ENCODE results near the gene ILDR2. TPM values are rescaled to one million over a fixed set of nuclear protein-coding genes. Genes with fewer than 3 reads are reported as not detected.

The ILDR2 gene, protein sequence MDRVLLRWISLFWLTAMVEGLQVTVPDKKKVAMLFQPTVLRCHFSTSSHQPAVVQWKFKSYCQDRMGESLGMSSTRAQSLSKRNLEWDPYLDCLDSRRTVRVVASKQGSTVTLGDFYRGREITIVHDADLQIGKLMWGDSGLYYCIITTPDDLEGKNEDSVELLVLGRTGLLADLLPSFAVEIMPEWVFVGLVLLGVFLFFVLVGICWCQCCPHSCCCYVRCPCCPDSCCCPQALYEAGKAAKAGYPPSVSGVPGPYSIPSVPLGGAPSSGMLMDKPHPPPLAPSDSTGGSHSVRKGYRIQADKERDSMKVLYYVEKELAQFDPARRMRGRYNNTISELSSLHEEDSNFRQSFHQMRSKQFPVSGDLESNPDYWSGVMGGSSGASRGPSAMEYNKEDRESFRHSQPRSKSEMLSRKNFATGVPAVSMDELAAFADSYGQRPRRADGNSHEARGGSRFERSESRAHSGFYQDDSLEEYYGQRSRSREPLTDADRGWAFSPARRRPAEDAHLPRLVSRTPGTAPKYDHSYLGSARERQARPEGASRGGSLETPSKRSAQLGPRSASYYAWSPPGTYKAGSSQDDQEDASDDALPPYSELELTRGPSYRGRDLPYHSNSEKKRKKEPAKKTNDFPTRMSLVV
- under 0.01 TPM in 2 replicates for total RNA-seq

DNA sequence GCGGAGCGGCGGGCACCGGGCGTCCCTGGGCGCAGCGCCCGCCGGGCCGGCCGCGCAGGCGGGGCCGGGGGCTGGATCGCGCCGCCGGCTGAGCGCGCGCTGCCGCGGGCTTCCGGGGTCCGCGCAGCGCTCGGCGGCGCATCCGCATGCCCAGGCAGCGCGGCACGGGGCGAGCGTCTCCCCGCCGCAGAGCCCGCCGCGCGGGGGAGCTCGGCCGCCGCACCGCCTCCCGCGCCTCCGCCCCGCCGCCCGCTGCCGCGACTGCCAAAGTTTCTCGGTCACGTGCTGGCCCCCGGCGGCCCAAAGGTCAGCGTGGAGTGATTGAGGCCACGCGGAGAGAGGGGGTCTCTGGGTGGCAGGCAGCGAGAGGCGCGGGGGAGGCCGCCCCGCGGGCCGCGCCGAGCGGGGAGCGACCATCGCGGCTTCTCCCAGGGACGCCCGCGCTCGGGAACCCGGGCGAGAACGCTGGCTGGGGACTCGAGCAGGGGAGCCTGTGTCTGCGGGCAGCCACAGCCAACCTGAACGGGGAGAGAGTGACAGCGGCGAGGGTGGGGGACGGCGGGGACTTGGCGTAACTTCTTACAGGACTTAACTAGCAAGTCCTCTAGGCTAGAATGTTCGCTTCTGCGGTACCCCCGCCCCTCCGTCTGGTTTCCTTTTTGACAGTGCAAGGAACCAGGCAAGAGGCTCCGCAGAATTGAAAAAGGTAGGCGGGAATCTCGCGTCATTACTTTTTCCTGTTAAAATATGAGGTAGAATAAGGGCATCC lies at the start of gene ILDR2:
ILDR2 (minus strand) TSS at position 180 of the 769 bp plus-strand sequence. CDS start 272 bp downstream, outside the sequence.

DNA sequence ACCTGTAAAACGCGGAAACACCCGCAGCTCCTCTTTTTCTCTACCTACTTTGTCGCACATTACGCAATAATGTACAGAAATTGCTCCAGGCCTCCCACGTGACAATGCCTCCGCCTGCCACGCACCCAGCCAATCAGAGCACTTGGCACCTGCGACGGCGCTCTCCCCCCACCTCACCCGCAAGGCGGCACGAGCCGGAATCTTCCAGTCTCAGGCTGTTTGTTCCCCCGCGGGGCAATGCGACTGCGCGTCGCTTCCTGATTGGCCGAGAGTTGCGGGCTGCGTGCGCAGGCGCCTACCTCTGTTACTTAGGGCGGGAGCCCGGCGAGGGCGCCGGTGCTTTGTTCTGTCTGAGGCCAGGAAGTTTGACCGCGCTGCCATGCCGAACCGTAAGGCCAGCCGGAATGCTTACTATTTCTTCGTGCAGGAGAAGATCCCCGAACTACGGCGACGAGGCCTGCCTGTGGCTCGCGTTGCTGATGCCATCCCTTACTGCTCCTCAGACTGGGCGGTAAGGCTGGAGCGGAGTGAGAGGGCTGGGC lies 13.7 kb upstream of the ILDR2 start, which contains the start of gene MAEL:
MAEL (plus strand) TSS at position 307 of the 542 bp plus-strand sequence; CDS start at position 380, 73 bp downstream.

DNA sequence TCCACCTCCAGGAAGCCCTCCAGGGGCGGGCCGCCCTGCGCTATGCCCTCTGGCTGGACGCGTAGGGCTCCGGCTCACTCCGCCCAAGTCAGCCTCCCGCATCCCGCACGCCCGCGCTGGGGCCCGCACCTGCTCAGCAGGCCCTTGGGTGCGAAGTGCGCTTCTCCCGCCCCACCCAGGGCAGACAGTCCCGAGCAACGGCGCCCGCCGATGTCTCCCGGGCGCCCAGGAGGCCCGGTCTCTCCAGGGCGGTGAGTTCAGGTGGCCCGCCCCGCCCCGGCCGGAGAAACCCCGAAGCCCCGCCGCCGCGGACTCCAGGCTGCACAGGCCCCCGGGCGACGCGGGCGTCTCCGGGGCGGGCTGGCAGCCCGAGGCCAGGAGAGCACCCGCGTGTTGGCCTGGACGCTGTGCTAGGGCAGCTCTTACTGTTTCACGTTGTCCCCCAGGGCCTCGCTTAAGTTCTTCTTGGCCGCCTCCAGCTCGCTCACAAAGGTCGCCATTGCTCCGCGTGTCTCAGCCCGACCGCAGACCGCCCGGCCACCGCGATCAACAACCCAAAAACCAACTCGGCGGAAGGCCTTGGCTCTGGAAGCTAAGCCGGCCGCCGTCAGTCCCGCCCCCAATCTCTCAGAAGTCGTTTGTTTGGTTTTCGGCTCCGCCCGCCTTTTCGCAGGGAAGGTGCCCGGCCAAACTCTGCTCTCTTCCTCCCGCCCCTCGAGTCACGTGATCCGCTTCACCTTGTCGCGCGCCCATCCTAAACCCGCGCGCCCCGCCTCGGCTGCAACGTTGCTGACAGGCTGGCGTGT lies 99.4 kb downstream of the ILDR2 start, which contains the start of gene TADA1:
TADA1 (minus strand) TSS at position 531 of the 806 bp plus-strand sequence; CDS start at position 500, 31 bp downstream.

Other genes starting within 250 kb of the ILDR2 start
- 20.0 and 24.0 TPM in 2 replicates for gene POGK, start 136.1 kb downstream of the ILDR2 start, total RNA-seq
- gene TADA1, start 99.3 kb downstream of the ILDR2 start, total RNA-seq = 11.8 and 12.5 TPM in 2 replicates
- gene MAEL, start 13.7 kb upstream of the ILDR2 start, total RNA-seq = not detected in 2 replicates
- not detected in 2 replicates for gene GPA33, start 114.8 kb upstream of the ILDR2 start, total RNA-seq
- gene STYXL2, start 118.5 kb upstream of the ILDR2 start, total RNA-seq = not detected in 2 replicates
- gene POU2F1, start 245.3 kb upstream of the ILDR2 start, total RNA-seq = 1.9 and 4.5 TPM in 2 replicates

All from regular cardiac myocyte (primary cell).